22Rv1 (cell line): ENCODE measurements around the gene ABCF1.
"Not testable (repeated sequence)": the region's sequence is repeated elsewhere in the genome, so short reads cannot be mapped to it uniquely, and the experiment has no call there.

ENCODE experiments used
- ZFX ChIP-seq: fragments of 450-650 bp; IDR thresholded peaks from 2 replicates; pipeline ENCODE4 v1.6.1; 2017; ENCODE audit warnings: antibody characterized with exemption, borderline replicate concordance
- TF ChIP-seq, protein P1 (sequence below): fragments of 450-650 bp; IDR thresholded peaks from 2 replicates; pipeline ENCODE4 v1.5.1; 2017; ENCODE audit warnings: mild to moderate bottlenecking

DNA sequence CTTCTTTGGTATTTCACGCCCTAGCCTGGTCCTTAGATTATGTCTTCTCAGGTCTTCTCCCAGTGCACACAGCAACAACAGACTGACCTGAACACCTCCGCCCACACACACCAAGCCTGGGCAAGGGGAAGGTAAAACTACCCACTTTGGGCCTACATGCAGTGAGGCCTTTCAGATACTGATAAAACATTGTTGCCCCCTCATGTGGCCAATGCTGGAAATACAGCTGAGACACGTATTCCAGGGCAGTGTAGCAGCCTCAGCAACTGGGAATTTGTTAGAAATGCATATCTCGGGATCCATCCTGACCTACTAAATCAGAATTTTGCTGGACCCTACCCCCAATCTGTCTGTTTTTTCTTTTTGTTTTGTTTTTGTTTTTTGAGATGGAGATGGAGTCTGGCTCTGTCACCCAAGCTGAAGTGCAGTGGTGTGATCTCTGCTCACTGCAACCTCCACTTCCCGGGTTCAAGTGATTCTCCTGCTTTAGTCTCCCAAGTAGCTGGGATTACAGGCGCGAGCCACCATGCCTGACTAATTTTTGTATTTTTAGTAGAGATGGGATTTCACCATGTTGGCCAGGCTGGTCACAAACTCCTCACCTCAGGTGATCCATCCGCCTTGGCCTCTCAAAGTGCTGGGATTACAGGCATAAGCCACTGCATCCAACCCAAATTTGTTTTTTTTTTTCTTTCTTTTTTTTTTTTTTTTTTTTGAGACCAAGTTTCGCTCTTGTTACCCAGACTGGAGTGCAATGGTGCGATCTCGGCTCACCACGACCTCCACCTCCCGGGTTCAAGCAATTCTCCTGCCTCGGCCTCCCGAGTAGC is 26.3 kb downstream of the ABCF1 start:
- TF ChIP-seq, protein P1, sequence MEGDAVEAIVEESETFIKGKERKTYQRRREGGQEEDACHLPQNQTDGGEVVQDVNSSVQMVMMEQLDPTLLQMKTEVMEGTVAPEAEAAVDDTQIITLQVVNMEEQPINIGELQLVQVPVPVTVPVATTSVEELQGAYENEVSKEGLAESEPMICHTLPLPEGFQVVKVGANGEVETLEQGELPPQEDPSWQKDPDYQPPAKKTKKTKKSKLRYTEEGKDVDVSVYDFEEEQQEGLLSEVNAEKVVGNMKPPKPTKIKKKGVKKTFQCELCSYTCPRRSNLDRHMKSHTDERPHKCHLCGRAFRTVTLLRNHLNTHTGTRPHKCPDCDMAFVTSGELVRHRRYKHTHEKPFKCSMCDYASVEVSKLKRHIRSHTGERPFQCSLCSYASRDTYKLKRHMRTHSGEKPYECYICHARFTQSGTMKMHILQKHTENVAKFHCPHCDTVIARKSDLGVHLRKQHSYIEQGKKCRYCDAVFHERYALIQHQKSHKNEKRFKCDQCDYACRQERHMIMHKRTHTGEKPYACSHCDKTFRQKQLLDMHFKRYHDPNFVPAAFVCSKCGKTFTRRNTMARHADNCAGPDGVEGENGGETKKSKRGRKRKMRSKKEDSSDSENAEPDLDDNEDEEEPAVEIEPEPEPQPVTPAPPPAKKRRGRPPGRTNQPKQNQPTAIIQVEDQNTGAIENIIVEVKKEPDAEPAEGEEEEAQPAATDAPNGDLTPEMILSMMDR, result peak; percentile 86
- TF ChIP-seq ZFX, result not testable (repeated sequence)
